ENCODE results near the gene ZBTB49.

The ZBTB49 gene

DNA sequence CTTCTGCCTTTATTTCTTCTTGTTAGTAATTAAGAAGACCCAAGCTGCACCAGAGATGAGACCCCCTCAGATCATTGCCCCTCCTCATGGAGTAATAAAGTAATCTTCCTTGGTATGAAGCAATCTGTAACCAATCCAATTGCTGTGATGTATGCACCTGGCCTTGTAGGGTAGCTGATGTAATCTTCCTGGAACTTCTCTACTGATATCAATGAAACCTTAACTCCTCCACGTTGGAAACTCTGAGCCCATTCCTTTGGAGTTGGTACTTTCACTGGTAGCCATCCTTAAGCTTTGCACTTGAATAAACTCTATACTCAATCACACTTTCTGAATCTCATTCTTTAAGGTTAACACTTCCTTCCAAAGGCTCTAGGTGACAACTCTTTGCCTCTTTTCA lies 65.3 kb downstream of the ZBTB49 start:
- Histone ChIP-seq H2AFZ (ENCODE audit: low read depth) (no peak overlapping the region), H3K36me3 (ENCODE audit: insufficient read depth) (no peaks in the 10 kb centered on the region), H4K20me1 (ENCODE audit: insufficient read depth) (no peaks in the 10 kb centered on the region), H3K27ac (no peak overlapping the region), H3K79me2 (ENCODE audit: insufficient read depth, low read depth) (no peaks in the 10 kb centered on the region), H3K4me1 (ENCODE audit: low read depth, poor library complexity, severe bottlenecking) (no peaks in the 10 kb centered on the region), H3K4me3 (IDR thresholded peaks at IDR 0.05; ENCODE audit: insufficient read depth, low read depth, low read length) (no peak overlapping the region), H3K9ac (no peak overlapping the region), H3K27me3 (ENCODE audit: insufficient read depth, low read depth) (no peaks in the 10 kb centered on the region), H3K4me2 (no peak overlapping the region)
- TF ChIP-seq, protein P1, sequence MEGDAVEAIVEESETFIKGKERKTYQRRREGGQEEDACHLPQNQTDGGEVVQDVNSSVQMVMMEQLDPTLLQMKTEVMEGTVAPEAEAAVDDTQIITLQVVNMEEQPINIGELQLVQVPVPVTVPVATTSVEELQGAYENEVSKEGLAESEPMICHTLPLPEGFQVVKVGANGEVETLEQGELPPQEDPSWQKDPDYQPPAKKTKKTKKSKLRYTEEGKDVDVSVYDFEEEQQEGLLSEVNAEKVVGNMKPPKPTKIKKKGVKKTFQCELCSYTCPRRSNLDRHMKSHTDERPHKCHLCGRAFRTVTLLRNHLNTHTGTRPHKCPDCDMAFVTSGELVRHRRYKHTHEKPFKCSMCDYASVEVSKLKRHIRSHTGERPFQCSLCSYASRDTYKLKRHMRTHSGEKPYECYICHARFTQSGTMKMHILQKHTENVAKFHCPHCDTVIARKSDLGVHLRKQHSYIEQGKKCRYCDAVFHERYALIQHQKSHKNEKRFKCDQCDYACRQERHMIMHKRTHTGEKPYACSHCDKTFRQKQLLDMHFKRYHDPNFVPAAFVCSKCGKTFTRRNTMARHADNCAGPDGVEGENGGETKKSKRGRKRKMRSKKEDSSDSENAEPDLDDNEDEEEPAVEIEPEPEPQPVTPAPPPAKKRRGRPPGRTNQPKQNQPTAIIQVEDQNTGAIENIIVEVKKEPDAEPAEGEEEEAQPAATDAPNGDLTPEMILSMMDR (conservative IDR thresholded peaks at IDR 0.05; ENCODE audit: low read depth, low read length): no peak

DNA sequence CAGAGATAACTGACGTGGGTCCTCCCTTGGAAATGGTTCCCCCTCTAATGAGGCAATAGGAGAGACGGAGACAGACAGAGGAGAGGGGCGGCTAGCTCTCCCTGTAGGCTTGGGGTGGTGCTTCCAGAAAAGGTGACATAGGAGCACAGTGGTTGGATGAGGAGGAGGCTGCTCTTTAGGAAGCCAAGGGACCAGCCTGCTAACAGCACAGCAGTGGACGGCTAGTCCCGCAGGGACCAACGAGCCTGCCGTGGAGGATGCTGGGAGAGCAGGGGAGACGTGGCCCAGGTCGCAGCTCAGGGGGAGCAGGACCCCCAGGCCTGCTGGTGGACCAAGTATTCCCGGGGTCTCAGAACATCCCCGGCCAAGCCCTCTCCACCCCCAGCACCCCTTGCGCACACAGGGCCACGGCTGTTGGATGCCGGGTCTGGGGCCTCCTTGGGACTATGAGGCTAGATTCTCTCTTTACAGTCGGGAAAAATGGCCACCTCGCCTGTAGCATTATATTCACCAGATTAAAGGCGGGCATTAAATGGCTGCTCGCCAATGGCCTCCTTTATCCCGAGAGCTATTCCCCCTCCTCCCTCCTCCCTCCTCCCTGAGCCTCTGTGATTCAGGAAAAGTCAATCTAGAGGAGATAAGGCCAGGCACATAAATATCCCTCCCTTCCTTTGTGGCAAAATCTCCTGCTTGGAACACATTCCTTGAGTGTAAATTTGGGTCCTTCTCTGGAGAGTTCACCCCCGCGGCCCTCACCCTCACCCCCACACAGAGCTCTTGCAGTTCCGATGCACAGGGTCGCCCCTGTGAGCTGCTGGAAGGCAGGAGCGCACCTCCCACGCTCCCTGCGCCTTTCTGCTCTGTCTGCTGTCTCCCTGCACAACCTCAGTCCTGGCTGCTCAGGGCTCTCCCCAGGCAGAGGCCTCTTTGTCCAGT lies 66.3 kb downstream of the ZBTB49 start:
- no peak overlapping the region for H3K4me2 ChIP-seq
- no peaks in the 10 kb centered on the region for H3K36me3 ChIP-seq (ENCODE audit: insufficient read depth)
- H4K20me1 ChIP-seq (ENCODE audit: insufficient read depth): no peaks in the 10 kb centered on the region
- no peak overlapping the region for H3K9ac ChIP-seq
- H3K27ac ChIP-seq: no peak overlapping the region
- H3K4me3 ChIP-seq (IDR thresholded peaks at IDR 0.05; ENCODE audit: insufficient read depth, low read depth, low read length): no peak overlapping the region
- no peaks in the 10 kb centered on the region for H3K79me2 ChIP-seq (ENCODE audit: insufficient read depth, low read depth)
- no peaks in the 10 kb centered on the region for H3K27me3 ChIP-seq (ENCODE audit: insufficient read depth, low read depth)
- no peak overlapping the region for H2AFZ ChIP-seq (ENCODE audit: low read depth)
- TF ChIP-seq, protein P1 (conservative IDR thresholded peaks at IDR 0.05; ENCODE audit: low read depth, low read length): no peak
- H3K4me1 ChIP-seq (ENCODE audit: low read depth, poor library complexity, severe bottlenecking): no peaks in the 10 kb centered on the region

DNA sequence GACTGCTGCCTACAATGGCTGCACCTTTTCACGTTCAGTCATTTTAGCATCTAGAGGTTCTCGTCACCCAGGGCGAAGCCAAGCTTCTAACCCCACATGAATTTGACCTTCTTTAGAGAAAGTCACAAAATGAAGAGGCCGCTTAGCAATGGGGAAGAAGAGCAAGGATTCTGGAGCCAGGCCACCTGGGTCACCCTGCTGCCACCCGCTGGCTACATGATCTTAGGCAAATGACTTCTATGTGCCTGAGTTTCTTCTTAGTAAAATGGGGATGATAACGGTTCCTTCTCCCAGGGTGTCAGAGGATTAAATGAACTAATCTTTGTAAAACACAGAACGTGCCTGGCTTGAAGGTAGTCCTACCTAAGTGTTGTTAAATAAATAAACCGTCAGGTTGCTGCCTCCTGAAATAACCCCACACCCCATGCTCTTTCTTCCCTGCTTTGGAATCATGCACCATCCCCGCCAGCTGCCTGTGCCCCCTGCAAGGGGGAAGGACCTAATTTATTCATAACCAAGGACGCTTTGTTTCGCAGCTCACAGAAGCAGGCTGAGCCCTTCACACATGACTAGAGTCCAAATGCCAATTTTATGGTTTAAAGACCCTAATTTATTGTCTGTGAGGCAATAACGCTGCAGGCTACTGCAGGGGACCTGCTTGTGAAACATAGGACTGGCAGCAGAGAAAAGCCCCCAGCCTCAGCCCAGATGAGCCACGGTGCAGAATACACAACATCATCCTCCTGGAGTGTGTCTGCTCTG lies 68.2 kb downstream of the ZBTB49 start:
- H3K27me3 ChIP-seq (ENCODE audit: insufficient read depth, low read depth): no peaks in the 10 kb centered on the region
- H3K4me2 ChIP-seq: no peak overlapping the region
- H4K20me1 ChIP-seq (ENCODE audit: insufficient read depth): no peaks in the 10 kb centered on the region
- H2AFZ ChIP-seq (ENCODE audit: low read depth): no peak overlapping the region
- no peaks in the 10 kb centered on the region for H3K4me1 ChIP-seq (ENCODE audit: low read depth, poor library complexity, severe bottlenecking)
- no peak overlapping the region for H3K4me3 ChIP-seq (IDR thresholded peaks at IDR 0.05; ENCODE audit: insufficient read depth, low read depth, low read length)
- H3K27ac ChIP-seq: no peak overlapping the region
- no peak overlapping the region for H3K9ac ChIP-seq
- H3K36me3 ChIP-seq (ENCODE audit: insufficient read depth): no peaks in the 10 kb centered on the region
- no peaks in the 10 kb centered on the region for H3K79me2 ChIP-seq (ENCODE audit: insufficient read depth, low read depth)
- TF ChIP-seq, protein P1 (conservative IDR thresholded peaks at IDR 0.05; ENCODE audit: low read depth, low read length): no peak

DNA sequence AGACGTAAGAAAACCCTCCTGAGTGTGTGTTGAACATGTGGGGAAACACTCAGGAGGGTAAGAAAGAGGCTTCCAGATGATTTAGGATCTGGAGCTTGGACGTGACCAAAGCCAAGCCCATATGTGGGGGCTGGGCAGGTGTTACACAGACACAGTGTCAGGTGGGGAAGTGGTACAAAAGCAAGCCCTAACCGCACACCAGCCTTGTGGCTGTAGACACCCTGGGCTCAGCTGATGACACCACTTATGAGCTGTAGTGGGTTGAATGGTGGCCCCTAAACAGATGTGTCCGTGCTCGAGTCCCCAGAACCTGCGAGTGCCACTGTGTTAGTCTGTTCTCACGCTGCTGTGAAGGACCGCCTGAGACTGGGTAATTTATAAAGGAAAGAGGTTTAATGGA lies 71.8 kb downstream of the ZBTB49 start:
- H4K20me1 ChIP-seq (ENCODE audit: insufficient read depth): no peaks in the 10 kb centered on the region
- no peak overlapping the region for H3K4me3 ChIP-seq (IDR thresholded peaks at IDR 0.05; ENCODE audit: insufficient read depth, low read depth, low read length)
- no peaks in the 10 kb centered on the region for H3K4me1 ChIP-seq (ENCODE audit: low read depth, poor library complexity, severe bottlenecking)
- no peak overlapping the region for H2AFZ ChIP-seq (ENCODE audit: low read depth)
- H3K4me2 ChIP-seq: no peak overlapping the region
- H3K79me2 ChIP-seq (ENCODE audit: insufficient read depth, low read depth): no peaks in the 10 kb centered on the region
- TF ChIP-seq, protein P1 (conservative IDR thresholded peaks at IDR 0.05; ENCODE audit: low read depth, low read length): no peak
- no peak overlapping the region for H3K27ac ChIP-seq
- no peaks in the 10 kb centered on the region for H3K36me3 ChIP-seq (ENCODE audit: insufficient read depth)
- no peaks in the 10 kb centered on the region for H3K27me3 ChIP-seq (ENCODE audit: insufficient read depth, low read depth)
- H3K9ac ChIP-seq: no peak overlapping the region
